Body of pancreas (tissue), 4 donors: ENCODE data around the gene RAN. TPM values are rescaled to one million over a fixed set of nuclear protein-coding genes. Genes with fewer than 3 reads are reported as not detected.

Source experiments
- ATAC-seq: fragments of 150-250 bp; one replicate; pipeline ENCODE4 v1.9.1; 2016
- DNase-seq, 4 donors: peaks; one replicate each; pipeline ENCODE4 v3.0.0-alpha.2; 2019
- H3K27ac ChIP-seq, 4 donors: fragments of 200-600 bp; sonication (generic); 1 replicate in 3 of 4; 2 replicates in 1 of 4; pipeline versions ENCODE4 v1.5.1 to v1.6.1; 2016 to 2019; ENCODE audit warnings: mild to moderate bottlenecking in 1 of 4, mixed read lengths in 1 of 4, moderate library complexity in 1 of 4
- H3K27me3 ChIP-seq, 2 donors: fragments of 200-600 bp; sonication (generic); one replicate each; pipeline ENCODE4 v1.6.0; 2016; ENCODE audit warnings: mild to moderate bottlenecking in 1 of 2
- H3K36me3 ChIP-seq, 2 donors: fragments of 200-600 bp; sonication (generic); replicated peaks in 1 of 2; 2 replicates each; pipeline ENCODE4 v1.5.1; 2016; ENCODE audit warnings: low read depth in 2 of 2; ENCODE audit not compliant: insufficient read depth in 1 of 2
- H3K4me1 ChIP-seq: fragments of 200-600 bp; sonication (generic); one replicate; pipeline ENCODE4 v1.6.0; 2016
- H3K4me3 ChIP-seq, 2 donors: fragments of 200-600 bp; sonication (generic); 1 replicate in 1 of 2; 2 replicates in 1 of 2; pipeline ENCODE4 v1.5.1; 2016 to 2019
- H3K9me3 ChIP-seq, 3 donors: fragments of 200-600 bp; sonication (generic); 1 replicate in 2 of 3; 2 replicates in 1 of 3; pipeline ENCODE4 v1.5.1; 2016
- POLR2A ChIP-seq, 3 donors: fragments of 450-650 bp; IDR thresholded peaks; one replicate each; pipeline ENCODE4 v1.6.1; 2016; ENCODE audit warnings: antibody characterized with exemption in 3 of 3, mild to moderate bottlenecking in 2 of 3
- WGBS, 2 donors: methylation state at CpG; one replicate each; pipeline ENCODE4 v1.1.5; 2017; 5-methylcytosine and 5-hydroxymethylcytosine counted together
- intact Hi-C: fragments of 100-400 bp; cut with DNase I; formaldehyde crosslinking; loops from one replicate; pipeline ENCODE4 v1.15.1; 2023
- total RNA-seq, 2 donors: library from RNA; depleted of rRNA; stranded (reverse); fragments of >200 nt; gene quantifications; one replicate each; pipeline ENCODE4 v1.1.0, GENCODE V29; 2016
- TF ChIP-seq, protein P1 (sequence below), 7 experiments: fragments of 450-650 bp in 4 of 7; fragments of 200-600 bp in 3 of 7; sonication (generic) in 3 of 7; IDR thresholded peaks; one replicate each; pipeline ENCODE4 v1.5.1; 2016 to 2019; ENCODE audit warnings: antibody characterized with exemption in 7 of 7

Gene RAN
- total RNA-seq, 2 donors from 2014 or later: 79.1 to 115 TPM

DNA sequence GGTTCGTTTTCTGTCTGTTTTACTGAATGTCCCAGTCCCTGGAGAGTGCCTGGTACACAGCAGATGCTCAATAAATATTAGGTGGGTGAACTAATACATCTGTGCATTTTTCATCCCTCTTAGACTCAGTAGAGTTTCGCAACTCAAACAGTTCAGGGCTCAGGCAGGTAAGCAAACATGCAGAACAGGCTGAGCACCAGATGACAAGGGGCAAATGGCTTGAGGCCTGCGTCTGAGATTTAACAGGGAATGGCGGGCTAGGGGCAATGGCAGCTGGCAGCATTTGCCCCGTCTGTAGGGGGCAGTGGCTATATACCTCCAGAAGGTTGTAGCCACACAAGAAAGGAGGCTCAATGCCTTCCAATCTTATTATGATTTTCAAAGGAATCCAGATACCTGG lies 8.6 kb upstream of the RAN start:
- H3K36me3 ChIP-seq: no peaks in the 10 kb centered on the region
- TF ChIP-seq POLR2A (IDR thresholded peaks at IDR 0.05): no peak
- TF ChIP-seq, protein P1, sequence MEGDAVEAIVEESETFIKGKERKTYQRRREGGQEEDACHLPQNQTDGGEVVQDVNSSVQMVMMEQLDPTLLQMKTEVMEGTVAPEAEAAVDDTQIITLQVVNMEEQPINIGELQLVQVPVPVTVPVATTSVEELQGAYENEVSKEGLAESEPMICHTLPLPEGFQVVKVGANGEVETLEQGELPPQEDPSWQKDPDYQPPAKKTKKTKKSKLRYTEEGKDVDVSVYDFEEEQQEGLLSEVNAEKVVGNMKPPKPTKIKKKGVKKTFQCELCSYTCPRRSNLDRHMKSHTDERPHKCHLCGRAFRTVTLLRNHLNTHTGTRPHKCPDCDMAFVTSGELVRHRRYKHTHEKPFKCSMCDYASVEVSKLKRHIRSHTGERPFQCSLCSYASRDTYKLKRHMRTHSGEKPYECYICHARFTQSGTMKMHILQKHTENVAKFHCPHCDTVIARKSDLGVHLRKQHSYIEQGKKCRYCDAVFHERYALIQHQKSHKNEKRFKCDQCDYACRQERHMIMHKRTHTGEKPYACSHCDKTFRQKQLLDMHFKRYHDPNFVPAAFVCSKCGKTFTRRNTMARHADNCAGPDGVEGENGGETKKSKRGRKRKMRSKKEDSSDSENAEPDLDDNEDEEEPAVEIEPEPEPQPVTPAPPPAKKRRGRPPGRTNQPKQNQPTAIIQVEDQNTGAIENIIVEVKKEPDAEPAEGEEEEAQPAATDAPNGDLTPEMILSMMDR (IDR thresholded peaks at IDR 0.05): no peak
- DNase-seq: no peak
- H3K4me1 ChIP-seq: no peaks in the 10 kb centered on the region
- intact Hi-C loops: no loop called here
- no peaks in the 10 kb centered on the region for H3K27me3 ChIP-seq
- no peak overlapping the region for H3K4me3 ChIP-seq
- ATAC-seq: no peak
- WGBS, 2 donors: 63 to 74% methylated on average over 5 of the region's 5 CpGs
- H3K27ac ChIP-seq: no peak overlapping the region
- H3K9me3 ChIP-seq: no peaks in the 10 kb centered on the region

DNA sequence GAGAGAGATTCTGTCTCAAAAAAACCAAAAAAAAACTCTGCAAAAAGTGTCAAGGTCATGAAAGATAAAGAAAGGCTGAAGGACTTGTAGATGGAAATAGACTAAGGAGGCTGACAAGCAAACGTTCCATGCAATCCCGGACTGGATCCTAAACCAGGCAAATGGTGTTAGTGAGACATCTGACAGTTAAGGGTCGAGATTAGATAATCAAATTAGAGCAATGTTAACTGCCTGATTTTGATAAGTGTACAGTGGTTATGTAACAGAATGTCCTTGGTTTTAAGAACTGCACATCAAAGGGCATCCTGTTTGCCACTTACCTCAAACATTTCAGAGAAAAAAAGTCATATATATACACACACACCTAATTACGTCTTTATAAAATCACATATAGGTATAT lies 3.5 kb upstream of the RAN start:
- TF ChIP-seq POLR2A (IDR thresholded peaks at IDR 0.05): no peak
- TF ChIP-seq, protein P1 (IDR thresholded peaks at IDR 0.05): no peak
- intact Hi-C loops: no loop called here
- H3K27ac ChIP-seq: no peak overlapping the region
- WGBS, 2 donors: 33 to 34% methylated on average over 4 of the region's 4 CpGs
- no peak for DNase-seq
- no peaks in the 10 kb centered on the region for H3K9me3 ChIP-seq
- no peak overlapping the region for H3K4me3 ChIP-seq
- H3K4me1 ChIP-seq: peaks cover 20% of the 10 kb centered on the region
- no peak for ATAC-seq
- H3K36me3 ChIP-seq: peaks cover 0 to 1% of the 10 kb centered on the region in 2 donors
- no peaks in the 10 kb centered on the region for H3K27me3 ChIP-seq

DNA sequence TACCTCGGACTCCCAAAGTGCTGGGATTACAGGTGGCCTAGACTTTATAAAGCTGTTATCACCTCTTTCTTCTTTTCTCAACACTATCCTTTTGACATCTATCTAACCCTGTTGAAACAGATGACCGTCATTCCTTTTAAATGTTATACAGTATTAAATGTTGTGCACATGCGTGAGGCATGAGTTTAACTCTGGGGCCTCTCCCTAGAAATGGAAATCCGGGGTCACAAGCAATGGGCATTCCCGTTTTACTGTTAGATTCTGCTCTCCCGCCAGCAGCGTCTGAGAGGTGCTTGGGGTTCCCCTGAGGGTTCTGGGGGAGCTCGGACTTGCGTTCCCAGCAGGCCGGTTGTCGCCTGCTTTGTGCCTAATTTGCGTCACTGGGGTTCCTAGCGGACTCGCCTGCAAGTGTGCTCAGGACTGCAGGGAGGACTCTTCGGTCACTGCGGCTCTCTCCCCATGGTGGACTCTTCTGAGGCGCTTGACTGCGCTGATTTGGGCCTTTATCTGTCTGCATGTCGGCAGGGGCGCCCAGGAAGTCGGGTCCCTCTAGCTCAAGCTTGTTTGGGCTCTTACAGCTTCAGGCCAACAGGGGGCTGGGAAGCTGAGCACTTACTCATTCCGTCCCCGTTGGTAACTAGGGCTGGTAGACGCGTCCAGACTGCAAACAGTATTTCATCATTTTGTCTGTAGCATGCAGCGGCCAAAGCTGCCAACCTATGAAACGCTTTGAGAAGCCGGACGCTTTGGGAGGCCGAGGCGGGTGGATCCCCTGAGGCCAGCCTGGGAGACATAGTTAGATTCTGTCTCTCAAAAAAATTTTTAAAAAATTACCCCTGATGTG lies 1.2 kb upstream of the RAN start:
- intact Hi-C loops: loop anchor here (10.0 kb wide), 1 partner anchor 46 kb away; no protein-coding TSS in a partner anchor
- WGBS, 2 donors: 42 to 46% methylated on average over 27 to 31 of the region's 31 CpGs
- TF ChIP-seq, protein P1 (IDR thresholded peaks at IDR 0.05): peak in 6 of 7 experiments; percentile 19 to 53 (median 43)
- TF ChIP-seq POLR2A (IDR thresholded peaks at IDR 0.05): no peak
- H3K9me3 ChIP-seq: no peaks in the 10 kb centered on the region
- H3K27ac ChIP-seq: peak overlapping the region; percentile 64 to 83 (median 83)
- ATAC-seq (peak; percentile 57), DNase-seq (peak; percentile 59 to 81 (median 72))
- peaks cover 4 to 8% of the 10 kb centered on the region in 2 donors for H3K36me3 ChIP-seq
- no peaks in the 10 kb centered on the region for H3K27me3 ChIP-seq
- H3K4me3 ChIP-seq: no peak overlapping the region
- peaks cover 27% of the 10 kb centered on the region for H3K4me1 ChIP-seq

DNA sequence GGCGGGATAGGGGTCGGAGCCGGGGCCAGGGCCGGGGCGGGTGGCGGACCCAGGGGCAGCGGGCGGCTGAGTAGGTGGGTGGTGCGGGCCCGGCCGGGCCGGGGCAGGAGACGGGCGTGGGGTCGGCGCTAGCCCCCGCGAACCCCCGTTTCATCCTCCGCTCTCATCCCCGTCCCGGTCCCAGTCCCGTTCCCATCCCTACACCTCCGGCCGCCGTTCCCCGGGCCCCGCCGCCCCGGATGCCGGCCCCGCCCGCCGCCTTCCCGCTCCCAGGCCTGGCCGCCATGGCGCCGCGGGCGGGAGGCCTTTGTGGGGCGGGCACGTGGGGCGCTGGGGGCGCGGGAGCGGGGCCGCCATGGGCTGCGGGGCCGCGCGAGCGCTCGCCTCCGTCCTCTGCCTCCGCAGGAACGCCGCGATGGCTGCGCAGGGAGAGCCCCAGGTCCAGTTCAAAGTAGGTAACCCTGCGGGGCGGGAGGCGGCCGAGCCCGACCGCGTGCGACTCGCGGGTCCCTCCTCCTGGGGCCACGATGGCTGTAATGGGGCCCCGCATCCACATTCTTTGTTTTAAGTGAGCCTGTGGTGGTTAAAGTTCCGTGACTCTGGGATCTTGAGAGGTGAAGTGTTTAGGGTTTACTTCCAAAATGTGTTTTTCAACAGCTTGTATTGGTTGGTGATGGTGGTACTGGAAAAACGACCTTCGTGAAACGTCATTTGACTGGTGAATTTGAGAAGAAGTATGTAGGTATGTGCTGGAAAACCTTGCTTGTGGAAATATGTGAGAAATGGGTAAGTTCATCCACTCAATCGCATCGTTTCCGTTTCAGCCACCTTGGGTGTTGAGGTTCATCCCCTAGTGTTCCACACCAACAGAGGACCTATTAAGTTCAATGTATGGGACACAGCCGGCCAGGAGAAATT lies 572 bp downstream of the RAN start:
- intact Hi-C loops: loop anchor here (10.0 kb wide), 1 partner anchor 48 kb away; no protein-coding TSS in a partner anchor
- H3K4me3 ChIP-seq: peak overlapping the region; percentile 23 to 71
- H3K27me3 ChIP-seq: no peaks in the 10 kb centered on the region
- 3 to 17% methylated on average over 14 to 43 of the region's 79 CpGs for WGBS, 2 donors
- DNase-seq (peak; percentile 23 to 41 (median 36)), ATAC-seq (peak; percentile 19)
- no peaks in the 10 kb centered on the region for H3K9me3 ChIP-seq
- no peak for TF ChIP-seq POLR2A (IDR thresholded peaks at IDR 0.05)
- TF ChIP-seq, protein P1 (IDR thresholded peaks at IDR 0.05): no peak
- peak overlapping the region; percentile 78 to 89 (median 83) for H3K27ac ChIP-seq
- peaks cover 27% of the 10 kb centered on the region for H3K4me1 ChIP-seq
- H3K36me3 ChIP-seq: peaks cover 4 to 12% of the 10 kb centered on the region in 2 donors
